DMS114 treated with DMSO at 0.1 percent for 48 hours (cell line): ENCODE measurements around the gene NOM1.

ENCODE experiments used
- DNase-seq: peaks from one replicate; lab custom pipeline; 2025; ENCODE audit not compliant: unreplicated experiment; lab: John Stamatoyannopoulos, UW

The NOM1 gene

DNA sequence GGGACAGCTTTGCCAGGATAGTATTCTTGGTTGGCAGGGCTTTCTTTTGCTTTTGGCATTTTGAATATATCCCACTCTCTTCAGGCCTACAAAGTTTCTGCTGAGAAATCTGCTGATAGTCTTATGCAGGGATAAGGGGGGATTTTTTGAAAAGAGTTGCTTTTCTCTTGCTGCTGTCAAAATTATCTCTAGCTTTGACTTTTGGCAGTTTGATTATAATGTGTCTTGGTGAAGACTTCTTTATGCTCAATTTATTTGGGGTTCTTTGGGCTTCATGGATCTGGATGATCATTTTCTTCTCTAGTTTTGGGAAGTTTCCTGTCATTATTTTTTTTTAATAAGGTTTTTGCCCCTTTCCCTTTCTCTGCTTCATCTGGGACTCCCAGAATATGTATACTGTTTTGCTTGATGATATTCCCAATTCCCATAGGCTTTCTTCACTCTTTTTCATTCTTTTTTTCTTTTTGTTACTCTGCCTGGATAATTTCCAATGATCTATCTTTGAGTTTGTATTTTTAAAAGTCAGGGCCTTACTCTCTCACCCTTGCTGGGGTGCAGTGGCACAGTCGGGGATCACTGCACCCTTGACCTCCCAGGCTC lies 29.6 kb downstream of the NOM1 start:
- no peak for DNase-seq

DNA sequence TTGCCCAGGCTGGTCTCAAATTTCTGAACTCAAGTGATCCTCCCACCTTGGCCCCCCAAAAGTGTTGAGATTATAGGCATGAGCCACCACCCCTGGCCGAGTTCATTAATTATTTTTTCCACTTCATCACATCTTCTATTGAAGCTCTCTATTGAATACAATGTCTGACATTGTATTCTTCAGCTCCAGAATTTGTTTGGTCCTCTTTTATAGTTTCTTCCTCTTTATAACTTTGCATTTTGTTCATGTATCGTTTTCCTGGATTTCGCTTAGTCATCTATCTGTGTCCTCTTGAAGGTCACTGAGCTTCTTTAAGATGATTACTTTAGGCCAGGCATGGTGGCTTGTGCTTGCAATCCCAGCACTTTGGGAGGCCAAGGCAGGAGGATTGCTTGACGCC lies 30.2 kb downstream of the NOM1 start:
- no peak for DNase-seq

DNA sequence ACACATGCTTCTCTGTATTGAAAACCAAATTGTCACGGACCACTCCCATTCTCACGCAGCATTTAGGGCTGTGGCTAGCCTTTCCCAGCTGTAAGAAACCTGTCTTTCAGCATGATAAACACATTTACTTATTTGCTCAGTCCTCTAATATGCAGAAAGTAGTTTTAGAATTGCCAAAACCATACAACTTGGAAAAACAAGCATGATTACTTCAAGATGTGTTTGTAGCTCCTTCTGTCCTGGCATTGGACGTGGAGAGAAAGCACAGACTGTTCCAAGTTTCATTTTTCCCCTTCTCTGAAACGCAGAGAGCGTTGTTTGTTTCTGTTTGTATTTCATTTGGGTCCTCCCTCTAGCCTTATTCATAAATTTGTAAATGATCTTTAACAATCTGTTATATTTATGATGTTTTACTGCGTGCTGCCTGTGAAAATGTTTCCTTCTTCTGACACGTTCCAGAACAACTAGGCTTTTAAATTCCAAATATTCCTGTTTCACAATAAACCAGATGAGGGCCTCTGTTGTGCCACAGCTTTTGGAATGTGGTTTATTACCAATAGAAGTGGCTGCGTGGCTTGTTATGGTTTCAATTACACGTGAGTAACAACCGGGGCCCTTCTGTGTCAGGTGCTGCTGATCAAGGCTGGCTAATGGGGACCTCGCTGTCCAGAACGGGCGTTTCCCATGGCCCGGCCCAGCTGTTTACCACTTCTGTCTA lies 34.8 kb downstream of the NOM1 start:
- DNase-seq: no peak

- DNase-seq: no peak
These were observed 35.8 kb downstream of the NOM1 start for GRCh38 chr7:156985101-156985992.

- DNase-seq: no peak
These were observed 36.9 kb downstream of the NOM1 start for GRCh38 chr7:156986378-156986777.

DNA sequence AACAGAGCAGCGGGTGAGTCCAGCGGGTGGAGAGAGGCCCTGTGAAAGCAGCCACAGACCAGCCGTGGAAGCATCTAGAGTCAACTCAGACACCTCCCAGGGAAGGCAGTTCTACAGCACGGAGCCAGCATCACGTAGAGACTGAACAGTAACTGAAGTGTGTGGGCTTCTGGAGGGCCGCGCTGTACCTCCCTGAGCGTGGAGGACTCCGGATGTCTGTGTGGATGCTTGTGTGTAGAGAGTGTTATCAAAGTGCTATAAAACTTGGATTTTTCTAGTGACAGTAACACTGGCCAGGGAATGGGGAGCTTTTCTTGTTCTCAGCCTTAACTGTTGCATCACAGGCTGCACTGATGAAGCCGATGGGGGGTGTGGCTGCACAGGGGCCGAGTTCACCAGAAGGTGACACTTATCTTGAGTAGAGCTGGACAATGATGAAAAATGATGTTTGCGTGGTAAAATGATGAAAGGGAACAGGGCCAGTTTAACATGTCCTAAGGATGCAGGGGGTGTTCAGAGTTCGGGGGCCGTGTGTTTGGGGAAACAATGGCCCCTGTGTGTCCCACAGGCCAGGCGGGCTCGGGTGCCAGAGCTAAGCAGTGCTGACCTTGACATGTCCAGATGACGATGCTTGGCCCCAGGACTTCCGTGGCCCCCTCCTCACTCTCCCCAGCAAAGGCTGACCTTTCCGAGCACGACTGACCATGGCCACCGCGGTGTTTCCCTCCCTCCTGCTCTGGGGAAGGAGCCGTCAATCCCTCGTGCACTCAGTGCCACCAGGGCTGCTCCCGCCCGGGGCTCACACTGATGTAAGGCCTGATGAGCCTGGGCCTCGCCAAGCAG lies 39.1 kb downstream of the NOM1 start:
- DNase-seq: no peak

DNA sequence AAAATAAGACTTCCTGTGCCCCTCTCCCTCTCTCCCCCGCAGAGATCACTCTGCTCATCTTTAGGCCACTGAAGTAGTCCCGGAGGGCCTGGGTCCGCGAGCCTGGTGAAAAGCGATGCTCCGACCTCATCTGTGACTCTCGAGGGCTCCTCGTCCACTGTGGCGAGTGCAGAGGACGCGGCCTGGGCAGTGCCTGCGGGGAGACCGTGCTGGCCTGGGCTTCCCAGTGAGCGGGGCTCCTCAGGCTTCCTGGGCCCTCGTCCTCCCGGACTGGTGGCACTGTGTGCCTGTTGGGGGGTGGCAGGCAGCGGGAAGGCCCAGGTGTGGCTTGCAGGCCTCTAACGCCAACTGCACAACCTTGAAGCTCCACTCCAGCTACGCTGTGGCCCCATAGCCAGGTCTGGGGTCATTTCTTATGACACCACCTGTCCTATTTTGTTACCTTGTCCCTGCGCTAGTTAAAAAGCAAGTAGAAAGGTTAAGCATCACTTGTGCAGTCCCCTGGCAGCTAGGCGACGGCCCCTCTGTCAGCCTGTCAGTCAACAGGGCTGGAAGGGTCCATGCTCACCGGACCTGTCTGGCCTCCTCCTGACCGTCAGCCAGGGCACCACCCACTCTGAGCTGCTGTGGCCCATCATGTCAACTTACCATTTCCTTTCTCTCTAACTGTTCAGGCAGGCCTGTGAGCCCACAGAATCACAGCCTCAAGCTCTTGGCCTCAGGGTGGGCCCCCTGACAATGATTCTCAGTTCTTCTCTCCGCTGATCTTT lies 40.4 kb downstream of the NOM1 start:
- no peak for DNase-seq

DNA sequence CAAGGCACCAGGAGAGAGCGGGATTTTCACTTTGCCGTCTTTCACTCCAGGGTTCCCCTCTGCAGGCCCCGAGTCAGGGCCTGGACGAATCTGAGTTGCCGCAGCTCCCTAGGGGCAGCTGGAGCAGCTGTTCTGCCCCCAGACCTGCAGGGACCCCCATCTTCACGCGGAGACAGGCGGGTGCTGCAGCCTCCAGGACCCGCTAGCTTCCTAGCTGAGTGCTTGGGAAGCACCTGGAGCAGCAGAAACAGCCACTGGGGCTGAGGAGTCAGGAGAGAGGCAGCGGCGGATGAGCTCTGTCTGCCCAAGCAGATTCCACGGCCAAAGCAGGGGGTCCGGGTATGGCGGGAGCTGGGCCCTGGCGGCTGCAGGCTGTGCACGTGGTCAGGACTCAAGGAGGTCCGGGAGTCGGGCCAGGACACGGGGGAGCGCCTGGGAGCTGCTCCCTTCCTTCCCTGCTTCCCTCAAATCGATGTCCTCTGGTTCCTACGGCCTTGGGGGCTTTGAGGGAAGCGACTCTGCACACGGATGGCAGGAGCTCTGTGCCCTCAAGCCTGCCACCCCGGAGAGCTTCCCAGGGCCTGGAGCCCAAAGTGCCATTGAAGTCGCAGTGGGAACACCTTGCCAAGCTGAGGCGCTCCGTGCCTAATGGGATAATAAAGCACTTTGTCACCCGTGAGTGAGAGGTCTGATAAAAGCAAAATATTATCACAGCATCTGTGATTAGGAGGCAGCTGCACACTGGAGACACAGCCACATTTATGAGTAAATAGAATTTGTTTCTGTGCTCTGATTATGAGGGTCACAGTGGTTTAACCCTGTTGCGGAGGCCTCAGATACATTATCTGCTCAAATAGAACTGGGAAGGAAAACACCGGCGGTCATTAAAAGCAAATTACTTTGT lies 43.8 kb downstream of the NOM1 start:
- no peak for DNase-seq

GRCh38 chr7:156993925-156994235 lies 44.4 kb downstream of the NOM1 start:
- no peak for DNase-seq

DNA sequence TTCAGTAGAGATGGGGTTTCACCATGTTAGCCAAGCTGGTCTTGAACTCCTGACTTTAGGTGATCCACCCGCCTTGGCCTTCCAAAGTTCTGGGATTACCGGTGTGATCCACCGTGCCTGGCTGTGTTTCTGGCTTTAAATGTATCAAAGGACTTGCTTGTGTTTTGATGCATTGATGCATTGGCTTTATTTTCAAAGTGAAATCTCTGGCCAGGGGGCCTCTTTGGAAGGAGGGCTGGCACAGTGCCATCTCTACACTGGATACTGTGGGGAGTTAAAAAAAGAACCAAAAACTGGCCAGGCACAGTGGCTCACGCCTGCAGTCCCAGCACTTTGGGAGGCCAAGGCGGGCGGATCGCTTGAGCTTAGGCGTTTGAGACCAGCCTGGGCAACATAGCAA lies 44.9 kb downstream of the NOM1 start:
- DNase-seq: no peak

DNA sequence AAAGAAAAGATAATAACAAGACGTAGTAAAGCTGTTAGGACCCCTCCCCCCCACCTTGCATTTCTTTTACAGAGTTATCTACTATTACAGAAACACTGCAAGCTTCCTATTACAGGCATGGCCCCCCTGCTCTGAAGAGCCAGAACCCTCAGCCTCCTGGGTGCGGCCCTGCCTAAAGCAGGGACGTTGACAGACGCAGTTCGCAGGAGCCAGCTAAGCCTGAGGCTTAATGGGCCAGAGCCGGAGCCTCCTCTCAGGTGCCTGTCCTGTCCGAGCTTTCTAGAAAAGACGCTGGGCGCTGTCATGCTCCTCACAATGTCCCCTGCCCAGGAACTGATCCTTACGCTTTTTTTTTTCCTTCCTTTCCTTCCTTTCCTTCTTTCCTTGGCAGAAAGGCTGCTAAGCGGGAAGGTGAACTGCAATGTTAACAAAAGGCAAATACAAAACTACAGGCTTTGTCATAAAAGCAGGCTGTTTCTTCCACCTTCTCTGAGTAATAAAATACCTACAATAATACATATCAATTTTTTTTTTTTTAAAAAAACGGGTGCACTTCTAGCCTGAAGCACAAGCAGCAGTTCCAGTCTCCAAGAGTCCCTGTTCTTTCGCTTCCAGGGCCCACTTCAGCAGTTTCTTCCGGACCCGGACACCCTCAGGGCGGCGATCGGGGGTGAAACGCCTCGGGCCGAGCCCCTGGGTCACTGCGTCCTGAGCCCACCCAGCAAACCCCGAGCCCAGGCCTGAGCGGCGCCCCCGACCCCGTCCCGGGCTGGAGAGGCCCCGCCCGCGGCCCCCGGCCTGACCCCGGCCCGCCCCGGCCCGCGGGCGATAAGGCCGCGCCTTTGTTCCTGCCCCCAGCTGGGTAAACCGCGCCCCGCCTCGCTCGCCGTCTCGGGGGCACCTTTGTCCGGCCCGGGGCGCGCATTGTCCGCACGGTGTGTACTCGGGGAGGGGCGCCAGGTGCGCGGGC lies 49.8 kb downstream of the NOM1 start:
- no peak for DNase-seq

DNA sequence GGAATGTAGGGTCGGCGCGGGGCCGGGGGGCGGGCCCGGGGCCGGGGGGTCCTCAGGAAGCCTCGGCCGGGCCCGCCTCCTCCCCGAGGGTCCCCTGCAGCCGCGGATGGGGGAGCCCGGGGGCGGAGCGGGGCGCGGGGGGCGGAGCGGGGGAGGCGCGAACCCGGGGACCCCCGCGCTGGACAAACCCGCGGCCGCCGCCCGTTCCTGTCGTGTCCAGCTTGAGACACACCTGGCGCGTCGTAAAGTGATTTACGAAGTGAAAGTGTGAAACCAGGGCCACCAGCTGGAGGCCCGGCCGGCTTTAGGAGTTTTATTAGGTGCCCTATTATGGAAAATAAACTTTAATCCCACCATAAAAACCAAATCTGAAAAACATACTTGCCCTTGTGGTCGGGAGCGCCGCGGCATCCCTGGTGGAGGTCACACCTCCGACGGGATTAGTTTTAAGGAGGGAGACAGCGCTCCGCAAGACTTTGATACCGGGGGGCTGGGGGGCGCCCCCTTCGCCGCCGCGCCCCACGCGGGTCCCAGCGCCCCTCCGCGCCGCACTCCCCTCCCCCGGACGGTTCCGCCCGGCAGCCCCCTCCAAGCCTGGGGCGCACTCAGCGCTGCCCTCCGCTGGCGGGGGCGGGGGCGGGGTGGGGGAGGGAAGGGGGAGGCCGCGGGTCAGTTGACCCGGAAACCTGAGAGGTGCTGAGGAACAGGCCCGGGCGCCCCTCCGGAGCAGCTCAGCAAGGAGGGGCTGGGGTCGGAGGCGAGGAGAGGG lies 50.6 kb downstream of the NOM1 start:
- no peak for DNase-seq

DNA sequence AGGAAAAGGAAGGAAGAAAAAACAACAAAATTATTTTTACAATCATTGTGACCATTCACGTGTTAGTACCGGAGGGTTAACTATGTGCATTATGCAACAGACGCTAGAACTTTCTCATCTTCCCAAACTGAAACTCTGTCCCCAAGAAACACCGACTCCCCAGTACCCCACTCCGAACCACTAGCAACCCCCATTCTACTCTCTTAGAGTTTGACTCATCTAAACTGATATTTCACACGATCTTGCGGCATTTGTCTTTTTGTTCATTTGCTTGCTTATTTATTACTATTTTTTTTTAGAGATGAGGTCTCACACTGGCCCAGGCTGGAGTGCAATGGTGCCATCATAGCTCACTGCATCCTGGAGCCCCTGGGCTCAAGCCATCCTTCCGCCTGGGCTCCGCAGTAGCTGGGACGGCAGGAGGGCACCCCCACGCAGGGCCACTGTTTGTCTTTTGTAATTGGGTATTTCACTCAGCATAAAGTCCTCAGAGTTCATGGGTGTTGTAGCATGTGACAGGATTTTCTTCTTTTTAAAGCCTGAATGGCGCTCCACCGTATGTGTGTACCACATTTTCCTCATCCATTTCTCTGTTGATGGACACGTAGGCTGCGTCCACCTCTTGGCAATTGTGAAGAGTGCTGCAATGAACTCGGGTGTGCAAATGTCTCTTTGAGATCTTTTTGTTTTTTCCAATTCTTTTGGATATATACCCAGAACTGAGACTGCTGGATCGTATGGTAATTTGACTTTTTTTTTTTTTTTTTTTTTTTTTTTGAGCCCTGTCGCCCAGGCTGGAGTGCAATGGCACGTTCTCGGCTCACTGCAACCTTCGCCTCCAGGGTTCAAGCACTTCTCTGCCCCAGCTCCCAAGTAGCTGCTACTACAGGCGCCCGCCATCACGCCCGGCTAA lies 51.5 kb downstream of the NOM1 start:
- DNase-seq: no peak

GRCh38 chr7:157001920-157002818 lies 52.7 kb downstream of the NOM1 start:
- no peak for DNase-seq

GRCh38 chr7:157002819-157003421 lies 53.4 kb downstream of the NOM1 start:
- no peak for DNase-seq
